ENCODE results near the gene DENND1A. TPM values are rescaled to one million over a fixed set of nuclear protein-coding genes. Genes with fewer than 3 reads are reported as not detected.

Gene DENND1A
- total RNA-seq, 2 donors from 2014 or later = 18.9 to 26.8 TPM

DNA sequence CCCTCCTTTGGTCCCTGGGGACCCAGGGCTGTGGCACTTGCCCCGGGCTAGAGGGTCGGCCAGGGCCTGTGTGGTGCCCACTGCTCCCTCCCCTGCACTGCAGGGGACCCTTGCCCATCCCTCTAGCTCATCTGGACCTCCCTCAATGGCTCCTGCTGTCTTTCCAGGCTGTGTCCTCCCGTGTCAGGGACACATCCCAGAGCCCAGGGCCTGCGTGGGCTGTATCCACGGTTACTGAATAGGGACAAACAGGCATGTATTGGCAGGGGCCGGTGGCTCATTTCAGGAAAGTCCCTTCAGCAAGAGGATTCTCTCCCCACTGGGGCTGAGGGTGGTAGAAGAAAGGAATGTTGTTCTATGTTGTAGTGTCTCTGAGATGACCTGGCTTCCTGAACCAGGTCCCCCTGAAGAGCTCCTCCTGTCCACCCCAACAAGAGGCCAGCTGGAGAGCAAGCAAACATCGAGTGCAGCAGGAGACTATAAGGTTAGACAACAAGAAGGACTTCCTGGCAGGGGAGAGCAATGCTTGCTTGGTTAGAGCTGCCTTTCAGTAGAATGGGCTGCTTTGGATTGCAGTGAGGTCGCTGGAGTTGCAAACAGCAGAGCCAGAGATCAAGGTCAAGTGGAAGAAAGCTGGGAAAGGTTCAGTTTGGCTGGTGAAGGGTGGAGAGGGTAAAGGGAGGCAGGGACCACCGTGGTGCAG, 575.0 kb downstream of the DENND1A start:
- Histone ChIP-seq H3K36me3 (no peaks in the 10 kb centered on the region), H3K4me3 (no peak overlapping the region), H3K27ac (no peak overlapping the region), H3K4me1 (replicated peaks) (no peaks in the 10 kb centered on the region), H3K9me3 (no peaks in the 10 kb centered on the region), H3K27me3 (replicated peaks; ENCODE audit: insufficient read depth) (no peaks in the 10 kb centered on the region)
- intact Hi-C loops (cut with DNase I) = loop anchor here (5.0 to 10.0 kb wide), 3 partner anchors 88 to 890 kb away; partner anchors contain the start of gene STRBP
- TF ChIP-seq POLR2AphosphoS5 (IDR thresholded peaks at IDR 0.05) (no peak), POLR2A (IDR thresholded peaks at IDR 0.05) (no peak)
- TF ChIP-seq, protein P1, sequence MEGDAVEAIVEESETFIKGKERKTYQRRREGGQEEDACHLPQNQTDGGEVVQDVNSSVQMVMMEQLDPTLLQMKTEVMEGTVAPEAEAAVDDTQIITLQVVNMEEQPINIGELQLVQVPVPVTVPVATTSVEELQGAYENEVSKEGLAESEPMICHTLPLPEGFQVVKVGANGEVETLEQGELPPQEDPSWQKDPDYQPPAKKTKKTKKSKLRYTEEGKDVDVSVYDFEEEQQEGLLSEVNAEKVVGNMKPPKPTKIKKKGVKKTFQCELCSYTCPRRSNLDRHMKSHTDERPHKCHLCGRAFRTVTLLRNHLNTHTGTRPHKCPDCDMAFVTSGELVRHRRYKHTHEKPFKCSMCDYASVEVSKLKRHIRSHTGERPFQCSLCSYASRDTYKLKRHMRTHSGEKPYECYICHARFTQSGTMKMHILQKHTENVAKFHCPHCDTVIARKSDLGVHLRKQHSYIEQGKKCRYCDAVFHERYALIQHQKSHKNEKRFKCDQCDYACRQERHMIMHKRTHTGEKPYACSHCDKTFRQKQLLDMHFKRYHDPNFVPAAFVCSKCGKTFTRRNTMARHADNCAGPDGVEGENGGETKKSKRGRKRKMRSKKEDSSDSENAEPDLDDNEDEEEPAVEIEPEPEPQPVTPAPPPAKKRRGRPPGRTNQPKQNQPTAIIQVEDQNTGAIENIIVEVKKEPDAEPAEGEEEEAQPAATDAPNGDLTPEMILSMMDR (IDR thresholded peaks at IDR 0.05) = no peak
- 41% methylated on average over 9 of the region's 9 CpGs for WGBS
- DNase-seq (ENCODE audit: low spot score) = no peak

DNA sequence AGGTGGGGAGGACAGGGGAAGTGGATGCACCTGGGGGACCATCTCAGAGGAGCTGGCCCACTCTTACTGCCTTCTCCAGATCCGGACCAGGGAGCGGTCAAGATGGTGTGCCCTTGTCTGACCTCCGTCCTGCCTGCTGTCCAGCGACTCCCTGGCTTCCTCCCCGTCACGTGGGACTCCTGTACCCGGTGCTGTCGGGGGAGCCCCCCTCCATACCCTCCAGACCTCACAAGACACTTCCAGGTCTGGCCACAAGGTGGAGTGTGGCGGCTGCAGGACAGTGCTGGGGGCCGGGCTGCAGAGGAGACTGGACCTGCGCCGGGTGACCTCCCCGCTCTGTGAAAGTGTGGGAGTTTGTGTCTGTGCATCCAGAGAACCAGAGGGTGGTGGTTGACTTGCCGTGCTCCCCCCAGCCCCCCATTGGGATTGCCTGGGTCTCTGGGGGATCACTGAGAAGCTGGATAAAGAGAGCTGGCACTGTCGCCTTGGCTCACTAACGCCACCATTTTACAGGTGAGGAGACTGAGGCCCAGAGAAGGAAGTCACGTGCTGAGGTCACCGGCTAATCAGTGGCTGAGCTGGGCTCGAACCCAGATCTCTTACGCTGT, 575.8 kb downstream of the DENND1A start:
- WGBS = 22% methylated on average over 20 of the region's 20 CpGs
- H3K27me3 ChIP-seq (replicated peaks; ENCODE audit: insufficient read depth) = no peaks in the 10 kb centered on the region
- no peak overlapping the region for H3K27ac ChIP-seq
- DNase-seq (ENCODE audit: low spot score) = peak; percentile 40
- H3K4me3 ChIP-seq = no peak overlapping the region
- no peaks in the 10 kb centered on the region for H3K4me1 ChIP-seq (replicated peaks)
- intact Hi-C loops (cut with DNase I) = loop anchor here (5.0 to 10.0 kb wide), 3 partner anchors 87 to 889 kb away; partner anchors contain the start of gene STRBP
- no peaks in the 10 kb centered on the region for H3K36me3 ChIP-seq
- no peaks in the 10 kb centered on the region for H3K9me3 ChIP-seq
- no peak for TF ChIP-seq POLR2A (IDR thresholded peaks at IDR 0.05)
- TF ChIP-seq, protein P1 (IDR thresholded peaks at IDR 0.05) = peak; percentile 65 to 80 (median 70)

DNA sequence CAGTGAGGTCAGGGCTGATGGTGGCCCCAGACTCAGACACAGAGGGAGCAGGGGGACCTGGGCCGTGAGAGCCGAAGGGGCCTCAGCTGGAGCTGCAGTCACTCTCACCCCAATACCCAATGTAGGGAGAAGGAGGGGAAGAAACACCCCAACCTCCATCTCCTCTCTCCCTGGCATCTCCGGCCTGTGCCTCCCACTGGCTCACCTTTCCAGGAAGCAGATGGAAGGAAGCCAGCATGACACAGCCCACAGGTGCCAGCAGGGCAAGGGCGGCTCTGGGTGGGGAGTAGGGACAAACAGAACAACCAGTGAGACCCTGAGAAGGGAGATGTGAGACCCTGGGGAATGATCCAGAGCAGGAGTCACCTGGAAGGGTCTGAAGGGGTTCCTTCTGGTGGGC, 576.9 kb downstream of the DENND1A start:
- H3K27ac ChIP-seq = no peak overlapping the region
- intact Hi-C loops (cut with DNase I) = loop anchor here (5.0 to 10.0 kb wide), 3 partner anchors 86 to 888 kb away; partner anchors contain the start of gene STRBP
- no peaks in the 10 kb centered on the region for H3K9me3 ChIP-seq
- DNase-seq (ENCODE audit: low spot score) = no peak
- no peaks in the 10 kb centered on the region for H3K4me1 ChIP-seq (replicated peaks)
- 67% methylated on average over 4 of the region's 4 CpGs for WGBS
- H3K36me3 ChIP-seq = no peaks in the 10 kb centered on the region
- H3K4me3 ChIP-seq = no peak overlapping the region
- TF ChIP-seq, protein P1 (IDR thresholded peaks at IDR 0.05) = no peak
- TF ChIP-seq POLR2AphosphoS5 (IDR thresholded peaks at IDR 0.05) (no peak), POLR2A (IDR thresholded peaks at IDR 0.05) (no peak)
- no peaks in the 10 kb centered on the region for H3K27me3 ChIP-seq (replicated peaks; ENCODE audit: insufficient read depth)

DNA sequence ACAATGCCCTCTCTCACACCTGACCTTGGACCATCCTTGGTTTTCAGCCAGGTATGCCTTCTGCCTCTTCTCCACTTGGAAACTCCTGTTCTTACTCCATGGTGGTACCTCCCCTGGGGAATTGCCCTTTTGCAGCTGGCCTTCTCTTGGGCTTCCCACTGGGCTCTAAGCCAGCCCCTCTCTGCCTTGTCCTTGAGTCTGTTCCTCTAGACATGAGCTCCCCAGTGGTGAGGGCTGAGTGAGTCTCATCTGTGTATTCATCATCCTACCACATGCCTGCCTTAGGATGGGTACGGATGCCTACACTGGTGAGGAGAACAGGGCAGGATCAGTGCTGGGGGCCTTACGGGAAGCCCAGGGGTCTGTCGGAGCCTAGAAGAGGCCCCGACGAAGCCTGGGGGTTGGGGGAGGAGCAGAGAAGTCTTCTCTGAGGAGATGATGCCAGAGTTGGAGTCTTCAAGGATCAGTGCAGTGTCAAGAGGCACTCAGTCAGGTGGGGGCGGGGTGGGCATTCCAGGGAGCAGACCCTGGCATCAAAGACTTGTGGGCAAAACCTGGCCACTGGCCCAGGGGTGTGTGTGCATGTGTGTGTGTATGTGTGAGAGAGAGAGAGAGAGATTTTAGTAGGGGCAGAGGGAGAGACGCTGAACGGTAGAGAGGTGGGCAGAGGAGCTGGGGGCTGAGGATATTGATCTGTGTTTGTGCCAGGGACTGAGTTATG, 579.2 kb downstream of the DENND1A start:
- no peaks in the 10 kb centered on the region for H3K36me3 ChIP-seq
- WGBS = 64% methylated on average over 8 of the region's 8 CpGs
- no peak overlapping the region for H3K27ac ChIP-seq
- no peak for DNase-seq (ENCODE audit: low spot score)
- H3K27me3 ChIP-seq (replicated peaks; ENCODE audit: insufficient read depth) = no peaks in the 10 kb centered on the region
- intact Hi-C loops (cut with DNase I) = loop anchor here (5.0 to 10.0 kb wide), 3 partner anchors 83 to 886 kb away; partner anchors contain the start of gene STRBP
- no peak overlapping the region for H3K4me3 ChIP-seq
- TF ChIP-seq, protein P1 (IDR thresholded peaks at IDR 0.05) = no peak
- TF ChIP-seq POLR2AphosphoS5 (IDR thresholded peaks at IDR 0.05) = no peak
- no peak for TF ChIP-seq POLR2A (IDR thresholded peaks at IDR 0.05)
- no peaks in the 10 kb centered on the region for H3K4me1 ChIP-seq (replicated peaks)
- no peaks in the 10 kb centered on the region for H3K9me3 ChIP-seq
